ENCODE results near the gene SLC1A5. TPM values are rescaled to one million over a fixed set of nuclear protein-coding genes. Genes with fewer than 3 reads are reported as not detected.

The SLC1A5 gene
- 178 to 276 TPM (median 249 TPM) in 5 replicates for total RNA-seq (2022; extraction: Qiagen RNA extraction; ENCODE audit: low read depth)

GRCh38 chr19:46788262-46788967 is at the start of gene SLC1A5:
Gene SLC1A5 (minus strand): TSS chr19:46788594. CDS start chr19:46787965, 629 bp downstream.

GRCh38 chr19:46746281-46747057 is 41.9 kb downstream of the SLC1A5 start, which contains the start of gene STRN4:
Gene STRN4 (minus strand): TSS chr19:46746450. CDS start chr19:46746430, 20 bp downstream.

DNA sequence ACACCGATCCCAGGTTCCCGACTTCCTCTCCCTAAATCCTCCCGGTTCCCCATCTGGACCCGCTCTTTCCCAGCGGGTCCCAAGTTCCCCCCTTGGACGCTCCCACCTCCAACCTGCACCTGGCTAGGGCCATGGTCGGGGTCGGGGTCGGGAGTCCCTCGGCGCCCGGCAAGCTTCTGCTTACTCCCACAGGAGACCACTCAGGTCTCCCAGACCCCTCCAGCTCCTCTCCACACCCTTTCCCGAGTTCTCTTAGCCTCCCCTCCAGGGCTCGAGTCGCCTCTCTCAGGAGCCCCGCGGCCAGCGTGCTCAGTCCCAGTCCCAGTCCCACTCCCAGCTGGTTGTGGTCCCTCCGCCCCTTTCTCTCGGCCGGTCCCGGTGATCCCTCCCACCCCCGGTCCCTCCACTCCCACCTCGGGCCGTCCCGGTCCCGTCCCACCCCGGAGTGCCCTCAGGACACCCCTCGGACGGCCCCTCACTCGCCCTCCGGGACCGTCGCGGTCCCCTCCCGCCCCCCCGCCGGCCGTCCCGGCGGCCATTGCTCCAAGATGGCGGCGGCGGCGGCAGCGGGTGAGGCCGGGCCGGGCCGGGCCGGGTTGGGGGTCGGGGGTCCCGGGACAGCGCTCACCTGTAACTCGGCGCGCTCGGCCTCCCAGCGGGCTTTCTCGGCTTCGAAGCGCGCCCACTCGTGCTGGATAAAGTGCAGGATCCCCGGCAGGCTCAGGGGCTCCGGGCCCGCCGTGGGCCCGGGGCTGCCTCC is 42.7 kb downstream of the SLC1A5 start, which contains the start of gene FKRP:
TSS of gene FKRP (plus strand) at position 537 of the 760 bp plus-strand sequence. CDS start 9,394 bp downstream, outside the sequence.

Other genes with a start within 250 kb of the SLC1A5 start
- gene CALM3, start 187.3 kb downstream of the SLC1A5 start, total RNA-seq (2022; extraction: Qiagen RNA extraction; ENCODE audit: low read depth): 192 to 272 TPM (median 253 TPM) in 5 replicates
- 0.19 TPM in 1 of 5 replicates, not detected in the others for gene PTGIR, start 163.5 kb downstream of the SLC1A5 start, total RNA-seq (2022; extraction: Qiagen RNA extraction; ENCODE audit: low read depth)
- not detected in 5 replicates for gene GNG8, start 152.4 kb downstream of the SLC1A5 start, total RNA-seq (2022; extraction: Qiagen RNA extraction; ENCODE audit: low read depth)
- 0.14 to 0.74 TPM (median 0.38 TPM) in 5 replicates for gene DACT3, start 127.4 kb downstream of the SLC1A5 start, total RNA-seq (2022; extraction: Qiagen RNA extraction; ENCODE audit: low read depth)
- gene PRKD2, start 71.5 kb downstream of the SLC1A5 start, total RNA-seq (2022; extraction: Qiagen RNA extraction; ENCODE audit: low read depth): 18.8 to 34.2 TPM (median 32.2 TPM) in 5 replicates
- 15.8 to 21.4 TPM (median 21.0 TPM) in 5 replicates for gene FKRP, start 42.5 kb downstream of the SLC1A5 start, total RNA-seq (2022; extraction: Qiagen RNA extraction; ENCODE audit: low read depth)
- gene STRN4, start 42.1 kb downstream of the SLC1A5 start, total RNA-seq (2022; extraction: Qiagen RNA extraction; ENCODE audit: low read depth): 55.5 to 95.1 TPM (median 89.6 TPM) in 5 replicates
- gene AP2S1, start 62.3 kb upstream of the SLC1A5 start, total RNA-seq (2022; extraction: Qiagen RNA extraction; ENCODE audit: low read depth): 201 to 316 TPM (median 311 TPM) in 5 replicates
- 21.3 to 33.1 TPM (median 29.7 TPM) in 5 replicates for gene ARHGAP35, start 72.4 kb upstream of the SLC1A5 start, total RNA-seq (2022; extraction: Qiagen RNA extraction; ENCODE audit: low read depth)
- 3.4 to 8.0 TPM (median 5.8 TPM) in 5 replicates for gene NPAS1, start 231.2 kb upstream of the SLC1A5 start, total RNA-seq (2022; extraction: Qiagen RNA extraction; ENCODE audit: low read depth)